Measurements from ENCODE around the gene C2CD4C.
"Not testable (repeated sequence)": the region's sequence is repeated elsewhere in the genome, so short reads cannot be mapped to it uniquely, and the experiment has no call there.

Gene C2CD4C

GRCh38 chr19:413756-414420 lies 4.9 kb upstream of the C2CD4C start:
- DNase-seq = no peak

GRCh38 chr19:412356-413355 lies 3.7 kb upstream of the C2CD4C start:
- DNase-seq = no peak

- no peak for DNase-seq
Measured at GRCh38 chr19:411723-412355, 2.9 kb upstream of the C2CD4C start.

- DNase-seq = not testable (repeated sequence)
Measured at GRCh38 chr19:411121-411722, 2.3 kb upstream of the C2CD4C start.

GRCh38 chr19:410243-410781 lies 1.4 kb upstream of the C2CD4C start:
- DNase-seq = no peak

- no peak for DNase-seq
Measured at GRCh38 chr19:409516-410242, 732 bp upstream of the C2CD4C start.

GRCh38 chr19:408441-408901 lies 476 bp downstream of the C2CD4C start:
- DNase-seq = no peak

- no peak for DNase-seq
Measured at GRCh38 chr19:407511-408440, 1.2 kb downstream of the C2CD4C start.

GRCh38 chr19:406971-407510 lies 1.9 kb downstream of the C2CD4C start:
- DNase-seq = no peak

- DNase-seq = no peak
Measured at GRCh38 chr19:406135-406781, 2.7 kb downstream of the C2CD4C start.

GRCh38 chr19:405121-405965 lies 3.6 kb downstream of the C2CD4C start:
- DNase-seq = no peak

- no peak for DNase-seq
Measured at GRCh38 chr19:403221-404027, 5.5 kb downstream of the C2CD4C start.

- no peak for DNase-seq
Measured at GRCh38 chr19:402786-403185, 6.2 kb downstream of the C2CD4C start.

GRCh38 chr19:401866-402511 lies 7.0 kb downstream of the C2CD4C start:
- no peak for DNase-seq

GRCh38 chr19:400976-401865 lies 7.7 kb downstream of the C2CD4C start:
- DNase-seq = no peak

GRCh38 chr19:399370-399769 lies 9.6 kb downstream of the C2CD4C start:
- DNase-seq = no peak
